Measurements from ENCODE around the gene PEF1. TPM values are rescaled to one million over a fixed set of nuclear protein-coding genes. Genes with fewer than 3 reads are reported as not detected.

Gene PEF1
- total RNA-seq, 1 donor from 2014 or later, result 69.9 TPM

GRCh38 chr1:31627301-31627929 is 17.3 kb downstream of the PEF1 start:
- Histone ChIP-seq H3K4me3 (no peak overlapping the region), H3K4me1 (peaks cover 40% of the 10 kb centered on the region)

GRCh38 chr1:31626223-31627207 is 18.2 kb downstream of the PEF1 start:
- no peak for TF ChIP-seq CTCF (IDR thresholded peaks at IDR 0.05)
- peak overlapping the region; percentile 77 for H3K27ac ChIP-seq
- intact Hi-C loops (cut with DNase I), result no loop called here
- ATAC-seq, result no peak
- peaks cover 35% of the 10 kb centered on the region for H3K36me3 ChIP-seq
- no peaks in the 10 kb centered on the region for H3K9me3 ChIP-seq
- H3K4me3 ChIP-seq, result no peak overlapping the region
- H3K4me1 ChIP-seq, result peaks cover 40% of the 10 kb centered on the region
- no peaks in the 10 kb centered on the region for H3K27me3 ChIP-seq
- no peak for DNase-seq

More at GRCh38 chr1:31627301-31627929, 17.3 kb downstream of the PEF1 start:
- ATAC-seq (peak; percentile 80), DNase-seq (peak; percentile 89)
- Histone ChIP-seq H3K27ac (peak overlapping the region; percentile 77), H3K36me3 (peaks cover 43% of the 10 kb centered on the region), H3K27me3 (no peaks in the 10 kb centered on the region), H3K9me3 (no peaks in the 10 kb centered on the region)
- TF ChIP-seq CTCF (IDR thresholded peaks at IDR 0.05), result no peak
- intact Hi-C loops (cut with DNase I), result no loop called here

- intact Hi-C loops (cut with DNase I), result no loop called here
- H3K27ac ChIP-seq, result peak overlapping the region; percentile 77
- H3K27me3 ChIP-seq, result no peaks in the 10 kb centered on the region
- H3K4me3 ChIP-seq, result no peak overlapping the region
- H3K36me3 ChIP-seq, result peaks cover 27% of the 10 kb centered on the region
- TF ChIP-seq CTCF (IDR thresholded peaks at IDR 0.05), result no peak
- ATAC-seq (no peak), DNase-seq (no peak)
- no peaks in the 10 kb centered on the region for H3K9me3 ChIP-seq
- H3K4me1 ChIP-seq, result peaks cover 40% of the 10 kb centered on the region
Observed at GRCh38 chr1:31625561-31626222, 19.0 kb downstream of the PEF1 start.

GRCh38 chr1:31624731-31625514 is 19.8 kb downstream of the PEF1 start:
- Histone ChIP-seq H3K9me3 (no peaks in the 10 kb centered on the region), H3K27ac (no peak overlapping the region), H3K27me3 (no peaks in the 10 kb centered on the region), H3K4me1 (peaks cover 39% of the 10 kb centered on the region), H3K4me3 (no peak overlapping the region), H3K36me3 (peaks cover 19% of the 10 kb centered on the region)
- no peak for TF ChIP-seq CTCF (IDR thresholded peaks at IDR 0.05)
- ATAC-seq (no peak), DNase-seq (no peak)
- intact Hi-C loops (cut with DNase I), result no loop called here

- no peaks in the 10 kb centered on the region for H3K9me3 ChIP-seq
- H3K27ac ChIP-seq, result no peak overlapping the region
- TF ChIP-seq CTCF (IDR thresholded peaks at IDR 0.05), result no peak
- ATAC-seq (no peak), DNase-seq (no peak)
- intact Hi-C loops (cut with DNase I), result no loop called here
- no peaks in the 10 kb centered on the region for H3K27me3 ChIP-seq
- H3K4me3 ChIP-seq, result no peak overlapping the region
- H3K4me1 ChIP-seq, result peaks cover 34% of the 10 kb centered on the region
- H3K36me3 ChIP-seq, result peaks cover 13% of the 10 kb centered on the region
Observed at GRCh38 chr1:31624309-31624708, 20.4 kb downstream of the PEF1 start.
